Astrocyte (in vitro differentiated cells and primary cell): ENCODE measurements around the gene RELB.

Experiments
- EZH2 ChIP-seq: IDR thresholded peaks from 2 replicates; pipeline ENCODE4 v1.6.1; 2012; ENCODE audit warnings: mild to moderate bottlenecking, low read length, inconsistent platforms; ENCODE audit not compliant: insufficient read depth
- TF ChIP-seq, protein P1 (sequence below): IDR thresholded peaks from 2 replicates; pipeline ENCODE4 v1.5.1; 2011; ENCODE audit warnings: low read depth, mild to moderate bottlenecking, inconsistent platforms, low read length, moderate library complexity; ENCODE audit not compliant: insufficient read depth

DNA sequence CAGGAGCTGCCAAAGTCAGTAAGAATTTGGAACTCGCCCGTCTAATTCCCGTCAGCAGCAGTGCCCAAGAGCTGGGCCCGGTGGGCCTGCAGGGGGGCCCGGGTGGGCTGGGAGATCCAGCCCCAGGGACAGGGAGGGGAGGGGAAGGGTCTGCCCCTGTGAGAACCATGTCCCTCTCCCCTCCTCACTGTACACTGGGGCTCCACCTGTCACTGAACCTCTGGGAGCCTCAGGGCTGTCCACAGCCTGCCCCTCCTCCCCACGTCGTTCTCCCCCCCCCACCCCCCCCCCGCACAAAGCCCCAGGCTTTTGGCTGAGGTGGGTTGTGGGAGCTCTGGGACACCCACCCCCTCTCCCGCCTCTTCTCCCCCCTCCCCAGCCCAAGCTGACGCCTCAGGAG, 66.8 kb downstream of the RELB start:
- TF ChIP-seq, protein P1, sequence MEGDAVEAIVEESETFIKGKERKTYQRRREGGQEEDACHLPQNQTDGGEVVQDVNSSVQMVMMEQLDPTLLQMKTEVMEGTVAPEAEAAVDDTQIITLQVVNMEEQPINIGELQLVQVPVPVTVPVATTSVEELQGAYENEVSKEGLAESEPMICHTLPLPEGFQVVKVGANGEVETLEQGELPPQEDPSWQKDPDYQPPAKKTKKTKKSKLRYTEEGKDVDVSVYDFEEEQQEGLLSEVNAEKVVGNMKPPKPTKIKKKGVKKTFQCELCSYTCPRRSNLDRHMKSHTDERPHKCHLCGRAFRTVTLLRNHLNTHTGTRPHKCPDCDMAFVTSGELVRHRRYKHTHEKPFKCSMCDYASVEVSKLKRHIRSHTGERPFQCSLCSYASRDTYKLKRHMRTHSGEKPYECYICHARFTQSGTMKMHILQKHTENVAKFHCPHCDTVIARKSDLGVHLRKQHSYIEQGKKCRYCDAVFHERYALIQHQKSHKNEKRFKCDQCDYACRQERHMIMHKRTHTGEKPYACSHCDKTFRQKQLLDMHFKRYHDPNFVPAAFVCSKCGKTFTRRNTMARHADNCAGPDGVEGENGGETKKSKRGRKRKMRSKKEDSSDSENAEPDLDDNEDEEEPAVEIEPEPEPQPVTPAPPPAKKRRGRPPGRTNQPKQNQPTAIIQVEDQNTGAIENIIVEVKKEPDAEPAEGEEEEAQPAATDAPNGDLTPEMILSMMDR = no peak
- TF ChIP-seq EZH2 = no peak
